Muscle of arm (tissue), 12 donors: Measurements from ENCODE around the gene KCNT2. TPM values are rescaled to one million over a fixed set of nuclear protein-coding genes. Genes with fewer than 3 reads are reported as not detected.
"Not testable (repeated sequence)": the region's sequence is repeated elsewhere in the genome, so short reads cannot be mapped to it uniquely, and the experiment has no call there.

Experiments used
- DNase-seq: peaks from one replicate; pipeline ENCODE4 v3.0.0-alpha.2; 2013
- polyA plus RNA-seq, 12 donors: library from polyadenylated mRNA; unstranded; fragments of 120-200 nt; gene quantifications; one replicate each; pipeline ENCODE4 v1.2.1, GENCODE V29; 2013; ENCODE audit not compliant: insufficient read length in 12 of 12

The KCNT2 gene
- polyA plus RNA-seq, 12 donors = 5.0 to 10.8 (median 7.7) TPM; not detected in 1

- no peak for DNase-seq
Observed at GRCh38 chr1:196515904-196516303, 92.3 kb downstream of the KCNT2 start.

- DNase-seq = no peak
Observed at GRCh38 chr1:196513821-196514220, 94.4 kb downstream of the KCNT2 start.

- no peak for DNase-seq
Observed at GRCh38 chr1:196510451-196510850, 97.8 kb downstream of the KCNT2 start.

DNA sequence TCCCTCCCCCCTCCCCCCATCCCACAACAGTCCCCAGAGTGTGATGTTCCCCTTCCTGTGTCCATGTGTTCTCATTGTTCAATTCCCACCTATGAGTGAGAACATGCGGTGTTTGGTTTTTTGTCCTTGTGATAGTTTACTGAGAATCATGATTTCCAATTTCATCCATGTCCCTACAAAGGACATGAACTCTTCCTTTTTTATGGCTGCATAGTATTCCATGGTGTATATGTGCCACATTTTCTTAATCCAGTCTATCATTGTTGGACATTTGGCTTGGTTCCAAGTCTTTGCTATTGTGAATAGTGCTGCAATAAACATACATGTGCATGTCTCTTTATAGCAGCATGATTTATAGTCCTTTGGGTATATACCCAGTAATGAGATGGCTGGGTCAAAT is 104.0 kb downstream of the KCNT2 start:
- not testable (repeated sequence) for DNase-seq

- no peak for DNase-seq
Observed at GRCh38 chr1:196502437-196502836, 105.8 kb downstream of the KCNT2 start.

- DNase-seq = no peak
Observed at GRCh38 chr1:196501760-196502428, 106.3 kb downstream of the KCNT2 start.

- DNase-seq = no peak
Observed at GRCh38 chr1:196497817-196498216, 110.4 kb downstream of the KCNT2 start.

DNA sequence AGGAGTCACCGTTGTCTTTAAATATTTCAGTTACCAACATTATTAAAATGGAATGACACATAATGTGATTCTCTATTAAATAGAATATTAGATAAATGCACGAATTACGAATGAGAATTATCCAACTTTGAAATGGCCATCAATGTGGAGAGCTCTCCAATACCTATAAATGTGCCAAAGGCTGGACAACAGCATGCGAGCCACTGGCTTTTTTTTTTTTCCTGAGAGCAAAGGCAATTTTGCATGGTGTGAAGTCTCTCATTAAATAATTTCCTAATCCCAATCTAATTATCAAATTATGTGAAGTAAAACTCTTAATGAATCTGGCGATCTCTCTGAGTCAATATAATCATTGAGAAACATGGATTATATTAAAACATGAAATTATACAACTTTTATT is 113.5 kb downstream of the KCNT2 start:
- no peak for DNase-seq

DNA sequence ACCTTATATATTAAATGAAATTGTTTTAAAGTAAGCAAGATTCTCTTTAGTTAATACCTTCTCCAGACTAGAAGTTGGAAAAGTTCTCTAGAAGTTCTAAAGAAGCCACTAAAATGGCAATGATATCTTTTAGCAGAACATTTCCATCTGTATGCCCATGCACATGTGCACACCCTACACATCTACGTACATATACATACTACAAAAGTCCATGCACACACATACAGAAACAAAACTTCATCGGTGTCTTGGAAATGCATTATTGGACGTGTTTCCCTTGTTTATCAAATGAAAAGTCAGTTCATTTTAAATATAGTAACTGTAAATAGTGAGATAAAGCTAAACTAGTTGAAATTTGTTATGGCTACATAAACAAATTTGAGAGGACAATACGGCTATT is 114.4 kb downstream of the KCNT2 start:
- no peak for DNase-seq

- no peak for DNase-seq
Observed at GRCh38 chr1:196488579-196488978, 119.7 kb downstream of the KCNT2 start.

DNA sequence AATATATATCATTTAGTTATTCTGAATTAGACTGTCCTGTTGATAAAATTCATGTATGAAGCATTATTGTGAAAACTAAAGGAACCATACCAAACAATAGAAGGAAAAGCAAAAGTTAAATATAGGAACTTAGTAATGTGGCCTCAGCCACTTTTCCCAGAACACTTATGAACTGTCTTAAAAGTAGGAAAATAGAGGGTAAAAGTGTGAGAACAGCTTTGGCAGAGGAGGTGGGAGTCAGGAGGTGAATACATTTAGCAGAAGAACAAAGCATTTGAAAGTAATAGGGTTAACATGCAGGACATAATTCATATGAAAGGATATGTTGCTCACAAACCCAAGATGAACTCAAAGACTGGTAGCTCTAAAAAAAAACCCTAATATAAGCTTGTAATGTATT is 121.9 kb downstream of the KCNT2 start:
- no peak for DNase-seq

DNA sequence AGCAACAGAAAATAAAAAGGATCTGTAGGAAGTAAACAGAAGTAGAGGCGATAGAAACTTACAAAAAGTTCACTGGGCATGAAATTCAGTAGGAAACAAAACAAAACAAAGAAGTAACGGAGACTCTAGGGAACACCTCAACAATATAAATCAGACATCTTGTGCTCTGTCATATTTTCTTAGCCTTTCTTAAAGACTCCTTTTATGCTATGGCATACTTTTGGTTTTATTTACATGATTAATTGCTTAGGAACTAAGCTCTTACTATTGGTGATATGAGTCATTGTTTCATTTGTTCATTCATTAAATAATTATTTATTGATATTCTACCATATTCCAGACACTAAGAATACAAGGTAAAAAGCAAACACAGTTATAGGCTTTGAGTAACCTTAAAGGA is 126.6 kb downstream of the KCNT2 start:
- no peak for DNase-seq

- no peak for DNase-seq
Observed at GRCh38 chr1:196477262-196477661, 131.0 kb downstream of the KCNT2 start.

- no peak for DNase-seq
Observed at GRCh38 chr1:196467230-196467925, 140.9 kb downstream of the KCNT2 start.

DNA sequence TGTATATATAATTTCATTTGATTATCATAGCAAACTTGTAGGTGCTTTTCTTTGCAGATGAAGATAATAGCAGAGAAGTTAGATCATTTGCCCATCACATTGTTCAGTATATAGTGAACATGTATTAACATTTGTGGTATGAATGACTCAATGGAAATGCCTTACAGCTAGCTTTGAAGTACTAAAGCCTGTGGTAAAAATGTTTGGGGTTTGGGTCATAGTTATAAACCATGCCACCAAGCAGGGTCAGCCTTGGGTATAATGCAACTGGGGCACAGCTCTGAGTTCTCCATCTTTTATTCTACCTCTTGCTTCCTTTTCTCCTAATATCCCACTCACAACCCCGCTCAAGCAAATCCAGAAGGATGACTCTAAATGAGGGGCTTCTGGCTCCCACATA is 141.6 kb downstream of the KCNT2 start:
- no peak for DNase-seq

DNA sequence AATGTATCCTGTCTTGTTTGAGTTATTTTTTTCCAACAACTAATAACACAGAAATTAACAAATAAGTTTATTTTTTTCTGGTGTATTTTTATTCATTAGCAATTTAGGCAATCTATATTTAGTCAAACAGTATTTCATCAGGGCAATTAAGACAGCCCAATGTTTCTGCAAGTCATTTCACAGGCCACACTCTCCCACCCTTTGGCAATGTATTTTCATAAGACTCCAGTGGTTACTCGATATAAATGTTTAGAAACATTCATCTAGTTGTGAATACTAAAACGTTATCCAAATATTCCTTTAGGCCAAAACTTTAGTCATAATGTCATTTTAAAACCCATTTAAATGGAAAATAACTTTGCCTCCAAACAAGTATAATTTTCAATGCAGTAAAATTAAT is 142.1 kb downstream of the KCNT2 start:
- DNase-seq = peak; percentile 27

- peak; percentile 41 for DNase-seq
Observed at GRCh38 chr1:196464480-196464941, 143.7 kb downstream of the KCNT2 start.

- DNase-seq = no peak
Observed at GRCh38 chr1:196462086-196462485, 146.2 kb downstream of the KCNT2 start.

- DNase-seq = peak; percentile 30
Observed at GRCh38 chr1:196461521-196461920, 146.7 kb downstream of the KCNT2 start.

DNA sequence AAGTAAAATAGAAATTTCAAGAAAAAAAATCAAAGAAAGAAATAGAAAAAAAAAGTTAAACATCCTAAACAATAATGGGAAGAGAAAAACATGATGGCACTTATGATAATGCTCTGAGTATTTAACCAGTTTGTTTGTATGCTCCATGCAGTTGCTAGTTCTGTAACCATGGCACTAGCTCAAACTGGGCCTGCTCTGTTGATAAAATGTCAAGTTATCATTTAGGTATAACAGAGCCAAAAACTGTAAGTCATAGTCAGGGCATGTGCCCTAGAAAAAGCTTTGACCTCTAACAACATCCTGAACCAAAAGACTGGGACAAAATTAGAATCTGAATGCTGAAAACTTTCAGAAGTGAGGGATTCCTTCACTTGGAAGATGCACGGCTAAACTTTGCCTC is 148.9 kb downstream of the KCNT2 start:
- DNase-seq = no peak

- no peak for DNase-seq
Observed at GRCh38 chr1:196454792-196455191, 153.4 kb downstream of the KCNT2 start.

DNA sequence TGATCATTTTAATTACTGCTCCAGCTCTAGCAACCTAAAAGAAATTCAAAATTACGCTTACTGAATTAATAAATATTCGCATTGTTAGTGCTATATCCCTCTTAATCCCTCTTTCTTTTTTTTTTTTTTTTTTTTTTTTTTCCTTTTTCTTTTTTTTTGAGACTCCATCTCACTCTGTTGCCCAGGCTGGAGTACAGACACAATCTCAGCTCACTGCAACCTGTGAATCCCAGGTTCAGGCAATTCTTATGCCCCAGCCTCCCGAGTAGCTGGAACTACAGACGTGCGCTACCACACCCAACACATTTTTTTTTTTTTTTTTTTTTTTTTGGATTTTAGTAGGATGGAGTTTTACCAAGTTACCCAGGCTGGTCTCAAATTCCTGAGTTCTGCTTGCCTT is 157.1 kb downstream of the KCNT2 start:
- DNase-seq = no peak
